GM12801 (cell line): ENCODE results near the gene C1orf232.

Source experiments
- CTCF ChIP-seq: IDR thresholded peaks from one replicate; pipeline ENCODE4 v1.5.1; 2011; ENCODE audit warnings: control low read depth; ENCODE audit not compliant: insufficient read length; ENCODE audit errors: extremely low read depth

C1orf232 gene

GRCh38 chr1:26166719-26167281 lies 2.0 kb downstream of the C1orf232 start:
- TF ChIP-seq CTCF = no peak

DNA sequence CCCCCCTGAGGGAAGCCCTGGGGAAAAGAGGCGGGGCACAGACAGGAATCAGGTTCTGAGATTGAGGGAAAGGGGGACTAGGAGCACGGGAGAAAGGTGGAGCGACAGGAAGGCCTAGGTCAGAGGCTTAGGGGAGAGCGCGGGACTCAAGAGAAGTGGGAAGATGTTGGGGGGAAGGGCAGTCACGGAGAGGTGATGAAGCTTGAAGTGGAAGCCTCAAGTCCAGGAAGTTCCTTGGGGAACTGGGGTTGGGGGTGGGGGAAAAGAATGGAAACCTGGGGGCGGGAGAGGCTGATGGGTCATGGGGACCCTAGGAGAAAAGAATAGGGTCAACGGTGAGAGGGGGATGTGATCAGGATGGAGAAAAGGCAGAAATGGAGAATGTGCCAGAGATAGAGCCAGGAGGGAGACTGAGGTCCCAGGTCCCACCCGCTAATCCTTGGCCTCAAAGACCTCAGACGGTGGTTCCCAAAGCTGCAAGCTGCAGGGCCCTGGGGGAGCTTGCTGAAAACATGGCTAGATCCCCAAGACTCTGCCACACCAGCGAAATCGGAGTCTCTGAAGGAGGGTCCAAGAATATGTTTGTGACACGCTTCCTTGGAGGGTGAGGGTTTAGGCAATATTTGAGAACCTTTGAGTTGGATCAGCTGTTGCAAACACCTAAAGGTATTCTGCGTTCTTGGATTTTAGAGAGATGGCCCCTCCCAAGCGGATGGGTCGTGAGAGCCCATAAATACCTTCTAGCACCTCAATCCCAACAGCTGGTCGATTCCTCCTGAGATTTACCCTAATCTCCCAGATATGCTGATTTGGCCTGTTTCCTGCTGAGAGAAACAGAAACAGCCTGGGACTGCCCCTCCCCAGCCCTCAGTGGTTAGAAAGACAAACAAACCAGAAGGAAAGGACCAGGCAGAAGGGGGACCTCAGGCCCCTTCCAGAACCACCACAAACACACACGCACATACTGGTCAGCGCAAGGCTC lies 3.6 kb downstream of the C1orf232 start:
- TF ChIP-seq CTCF = no peak

DNA sequence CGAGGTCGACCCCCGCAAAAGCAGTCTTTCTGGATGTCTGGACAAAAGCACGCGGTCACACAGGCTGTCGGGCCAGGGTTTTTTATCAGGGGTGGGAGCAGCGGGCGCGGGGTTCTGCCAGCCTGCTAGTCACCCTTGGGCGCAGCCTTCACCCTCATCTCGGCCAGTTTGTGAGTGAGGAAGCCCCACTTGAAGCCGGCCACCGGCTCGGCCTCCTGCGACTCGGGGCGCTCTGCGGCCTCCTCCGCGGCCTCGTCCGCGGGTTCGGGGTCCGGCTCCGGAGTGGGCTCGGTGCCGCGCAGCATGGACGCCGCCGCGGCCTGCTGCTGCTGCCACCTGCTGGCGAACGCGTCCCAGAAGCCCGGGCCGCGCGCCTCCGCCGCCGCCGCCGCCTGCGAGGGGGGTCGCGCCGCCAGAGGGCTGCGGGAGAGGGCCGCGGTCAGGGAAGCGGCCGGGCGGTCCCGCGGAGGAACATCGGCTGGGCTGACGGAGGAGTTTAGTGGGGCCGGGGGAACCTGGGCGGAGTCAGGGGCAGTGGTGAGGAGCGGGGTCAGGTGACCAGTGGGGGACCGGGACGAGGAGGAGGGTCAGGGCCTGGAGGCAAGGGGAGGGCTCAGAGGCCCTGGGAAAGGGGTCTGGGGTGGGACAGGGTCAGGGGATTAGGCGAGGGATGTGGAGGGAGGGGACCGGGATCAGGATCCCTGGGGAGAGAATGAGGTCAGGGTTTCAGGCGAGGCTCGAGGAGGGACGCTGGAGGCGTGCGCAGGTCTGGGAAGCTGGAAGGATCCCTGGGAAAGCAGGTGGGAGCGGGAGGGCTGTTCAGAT lies 4.5 kb downstream of the C1orf232 start:
- no peak for TF ChIP-seq CTCF

DNA sequence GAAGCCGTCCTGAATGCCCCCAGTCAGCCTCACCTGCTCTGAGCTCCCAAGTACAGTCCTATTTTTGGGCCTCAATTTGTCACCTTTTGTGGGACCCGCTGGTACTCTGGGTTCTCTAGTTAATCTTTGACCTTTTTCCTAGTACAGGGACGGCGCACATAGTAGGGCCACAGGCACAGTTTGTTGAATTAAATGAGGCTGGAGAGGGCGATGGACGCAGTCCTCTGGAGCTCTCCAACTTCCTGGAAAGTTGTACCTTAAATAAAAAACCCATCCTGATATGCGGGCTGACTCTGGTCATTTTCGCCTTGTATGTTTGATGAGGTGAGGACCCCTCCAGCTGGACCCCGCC lies 5.1 kb downstream of the C1orf232 start:
- TF ChIP-seq CTCF = no peak

DNA sequence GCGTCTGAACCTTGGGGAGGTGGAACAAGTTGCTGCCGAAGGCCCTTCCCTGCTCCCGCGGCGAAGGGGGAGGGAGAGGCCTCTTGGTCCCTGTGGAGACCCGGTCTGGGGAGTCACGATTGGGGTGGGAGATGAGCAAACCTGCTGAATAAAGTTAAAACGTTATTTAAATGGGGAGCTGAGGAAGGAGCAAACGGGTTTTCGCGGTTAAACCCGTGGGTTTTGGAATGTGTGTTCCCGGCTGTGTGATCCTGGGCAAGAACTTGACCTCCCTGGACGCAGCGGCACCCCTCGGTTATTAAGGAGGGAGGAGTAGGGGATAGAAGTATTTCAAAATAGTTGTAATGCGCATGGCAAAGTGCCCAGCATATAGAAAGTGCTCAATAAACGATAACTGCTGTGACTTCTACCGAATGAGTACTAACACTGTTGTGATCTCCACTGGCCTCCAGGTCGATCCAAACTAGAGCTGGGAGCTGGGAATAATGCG lies 6.5 kb downstream of the C1orf232 start:
- no peak for TF ChIP-seq CTCF

DNA sequence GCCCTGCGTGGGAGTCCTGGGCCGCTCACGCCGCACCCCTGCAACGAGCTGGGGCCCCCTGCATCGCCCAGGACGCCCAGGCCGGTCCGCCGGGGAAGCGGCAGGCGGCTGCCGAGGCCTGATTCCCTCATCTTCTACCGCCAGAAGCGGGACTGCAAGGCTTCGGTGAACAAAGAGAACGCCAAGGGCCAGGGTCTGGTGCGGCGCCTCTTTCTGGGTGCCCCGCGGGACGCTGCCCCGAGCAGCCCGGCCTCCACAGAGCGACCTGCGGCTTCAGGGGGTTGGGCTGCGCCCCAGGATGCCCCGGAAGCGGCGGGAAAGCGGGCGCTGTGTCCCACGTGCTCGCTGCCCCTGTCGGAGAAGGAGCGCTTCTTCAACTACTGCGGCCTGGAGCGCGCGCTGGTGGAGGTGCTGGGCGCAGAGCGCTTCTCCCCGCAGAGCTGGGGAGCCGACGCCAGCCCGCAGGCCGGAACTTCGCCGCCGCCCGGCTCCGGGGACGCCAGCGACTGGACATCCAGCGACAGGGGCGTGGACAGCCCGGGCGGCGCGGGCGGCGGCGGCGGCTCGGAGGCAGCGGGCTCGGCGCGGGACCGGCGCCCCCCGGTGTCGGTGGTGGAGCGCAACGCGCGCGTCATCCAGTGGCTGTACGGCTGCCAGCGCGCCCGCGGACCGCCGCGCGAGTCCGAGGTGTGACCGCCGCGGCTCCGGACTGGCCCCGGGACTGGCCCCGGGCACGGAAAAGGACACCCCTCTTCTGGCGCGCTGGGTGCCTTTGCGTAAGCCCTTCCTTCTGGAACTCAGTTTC lies 7.1 kb downstream of the C1orf232 start:
- no peak for TF ChIP-seq CTCF
